Lower leg skin (tissue), 4 donors: ENCODE data around the gene STRN. TPM values are rescaled to one million over a fixed set of nuclear protein-coding genes. Genes with fewer than 3 reads are reported as not detected.

Experiments used
- DNase-seq, 2 donors: peaks; one replicate each; pipeline ENCODE4 v3.0.0-alpha.2; 2019; ENCODE audit warnings: low spot score in 2 of 2
- H3K4me3 ChIP-seq: fragments of 200-600 bp; sonication (generic); 2 replicates; pipeline ENCODE4 v1.5.1; 2017; ENCODE audit warnings: mild to moderate bottlenecking, low read depth; ENCODE audit not compliant: poor library complexity, severe bottlenecking
- CTCF ChIP-seq, 3 donors: fragments of 450-650 bp; IDR thresholded peaks; one replicate each; pipeline ENCODE4 v1.5.1; 2016; ENCODE audit warnings: antibody characterized with exemption in 3 of 3, mild to moderate bottlenecking in 3 of 3, moderate library complexity in 2 of 3
- POLR2A ChIP-seq, 2 donors: fragments of 450-650 bp; IDR thresholded peaks; one replicate each; pipeline ENCODE4 v1.6.1; 2016 to 2017; ENCODE audit warnings: antibody characterized with exemption in 2 of 2, mild to moderate bottlenecking in 1 of 2, moderate library complexity in 1 of 2
- WGBS, 2 donors: methylation state at CpG; one replicate each; pipeline ENCODE4 v1.1.5; 2018; 5-methylcytosine and 5-hydroxymethylcytosine counted together
- intact Hi-C: fragments of 100-400 bp; cut with DNase I; formaldehyde crosslinking; loops from one replicate; pipeline ENCODE4 v1.15.0; 2023; ENCODE audit warnings: low total_unique reads
- total RNA-seq, 4 donors: library from RNA; depleted of rRNA; stranded (reverse); fragments of >200 nt; gene quantifications; one replicate each; pipeline ENCODE4 v1.1.0, GENCODE V29; 2016

STRN gene
- total RNA-seq, 4 donors from 2014 or later = 34.4 to 41.9 (median 37.9) TPM

- no peak overlapping the region for H3K4me3 ChIP-seq
- 74 to 83% methylated on average over 2 of the region's 2 CpGs for WGBS, 2 donors
- TF ChIP-seq CTCF (IDR thresholded peaks at IDR 0.05) = no peak
- TF ChIP-seq POLR2A (IDR thresholded peaks at IDR 0.05) = no peak
- intact Hi-C loops = no loop called here
- no peak for DNase-seq
These were observed 6.2 kb downstream of the STRN start for GRCh38 chr2:36960005-36960675.

GRCh38 chr2:36954977-36955607 lies 11.2 kb downstream of the STRN start:
- no peak for TF ChIP-seq POLR2A (IDR thresholded peaks at IDR 0.05)
- TF ChIP-seq CTCF (IDR thresholded peaks at IDR 0.05) = no peak
- 63 to 81% methylated on average over 6 of the region's 6 CpGs for WGBS, 2 donors
- H3K4me3 ChIP-seq = no peak overlapping the region
- DNase-seq = no peak
- intact Hi-C loops = no loop called here

- TF ChIP-seq CTCF (IDR thresholded peaks at IDR 0.05) (no peak), POLR2A (IDR thresholded peaks at IDR 0.05) (no peak)
- WGBS, 2 donors = 53 to 66% methylated on average over 3 of the region's 3 CpGs
- DNase-seq = no peak
- intact Hi-C loops = no loop called here
- H3K4me3 ChIP-seq = no peak overlapping the region
These were observed 13.6 kb downstream of the STRN start for GRCh38 chr2:36952748-36953197.

GRCh38 chr2:36951574-36951973 lies 14.8 kb downstream of the STRN start:
- intact Hi-C loops = no loop called here
- TF ChIP-seq CTCF (IDR thresholded peaks at IDR 0.05) (no peak), POLR2A (IDR thresholded peaks at IDR 0.05) (no peak)
- H3K4me3 ChIP-seq = no peak overlapping the region
- 86 to 93% methylated on average over 7 of the region's 7 CpGs for WGBS, 2 donors
- no peak for DNase-seq

GRCh38 chr2:36951027-36951518 lies 15.3 kb downstream of the STRN start:
- no peak for DNase-seq
- intact Hi-C loops = no loop called here
- 67 to 92% methylated on average over 2 of the region's 2 CpGs for WGBS, 2 donors
- H3K4me3 ChIP-seq = no peak overlapping the region
- no peak for TF ChIP-seq POLR2A (IDR thresholded peaks at IDR 0.05)
- no peak for TF ChIP-seq CTCF (IDR thresholded peaks at IDR 0.05)
